OCI-LY1 (cell line): ENCODE data around the gene NAV2.

Experiments used
- H2AFZ ChIP-seq: fragments of 200-600 bp; sonication (generic), shearing (Covaris generic); 2 replicates; pipeline ENCODE4 v1.6.0; 2014; ENCODE audit warnings: antibody characterized with exemption, mild to moderate bottlenecking, low read length
- H3F3A ChIP-seq: fragments of 200-600 bp; sonication (generic), shearing (Covaris generic); 2 replicates; pipeline ENCODE4 v1.6.0; 2014; ENCODE audit warnings: mild to moderate bottlenecking, antibody characterized with exemption, low read length, moderate library complexity; ENCODE audit not compliant: insufficient read depth
- H3K27ac ChIP-seq: fragments of 200-600 bp; sonication (generic); 2 replicates; pipeline ENCODE4 v1.5.1; 2014; ENCODE audit warnings: low read length, mixed run types, mild to moderate bottlenecking, low read depth; ENCODE audit not compliant: poor library complexity, severe bottlenecking
- H3K27me3 ChIP-seq: fragments of 200-600 bp; sonication (generic); 2 replicates; pipeline ENCODE4 v1.6.0; 2014; ENCODE audit warnings: antibody characterized with exemption, mild to moderate bottlenecking, low read length, moderate library complexity; ENCODE audit not compliant: insufficient read depth
- H3K36me3 ChIP-seq: fragments of 200-600 bp; sonication (generic); 2 replicates; pipeline ENCODE4 v1.6.1; 2014; ENCODE audit warnings: mild to moderate bottlenecking, antibody characterized with exemption, low read length, moderate library complexity, mixed read lengths; ENCODE audit not compliant: insufficient read depth
- H3K4me1 ChIP-seq: fragments of 200-600 bp; sonication (generic); 2 replicates; pipeline ENCODE4 v1.5.1; 2014; ENCODE audit warnings: mild to moderate bottlenecking, low read length, moderate library complexity; ENCODE audit not compliant: insufficient read depth, severe bottlenecking
- H3K4me2 ChIP-seq: fragments of 200-600 bp; sonication (generic), shearing (Covaris generic); 2 replicates; pipeline ENCODE4 v1.6.1; 2014; ENCODE audit warnings: low read length
- H3K4me3 ChIP-seq: fragments of 200-600 bp; sonication (generic); 2 replicates; pipeline ENCODE4 v1.5.1; 2014; ENCODE audit warnings: low read length, low read depth, mild to moderate bottlenecking, mixed read lengths; ENCODE audit not compliant: poor library complexity, severe bottlenecking
- H3K79me2 ChIP-seq: fragments of 200-600 bp; shearing (Covaris generic); 2 replicates; pipeline ENCODE4 v1.6.1; 2016; ENCODE audit warnings: mixed run types, low read length, mixed read lengths; ENCODE audit not compliant: insufficient read depth
- H3K9ac ChIP-seq: fragments of 200-600 bp; sonication (generic), shearing (Covaris generic); 2 replicates; pipeline ENCODE4 v1.6.1; 2014; ENCODE audit warnings: mild to moderate bottlenecking, low read length, mixed read lengths
- H3K9me2 ChIP-seq: fragments of 200-600 bp; sonication (generic), shearing (Covaris generic); 2 replicates; pipeline ENCODE4 v1.6.1; 2014; ENCODE audit warnings: low read depth, mild to moderate bottlenecking, low read length, mixed read lengths
- H3K9me3 ChIP-seq: fragments of 200-600 bp; shearing (Covaris generic); 2 replicates; pipeline ENCODE4 v1.6.1; 2014; ENCODE audit warnings: low read length, mixed read lengths
- H4K20me1 ChIP-seq: fragments of 200-600 bp; sonication (generic), shearing (Covaris generic); 2 replicates; pipeline ENCODE4 v1.6.0; 2016; ENCODE audit warnings: mild to moderate bottlenecking, low read length; ENCODE audit not compliant: insufficient read depth
- EZH2 ChIP-seq: fragments of 200-600 bp; sonication (generic), shearing (Covaris generic); IDR thresholded peaks from 2 replicates; pipeline ENCODE4 v1.8.0; 2017; ENCODE audit warnings: borderline replicate concordance, mixed run types, mild to moderate bottlenecking, antibody characterized with exemption, low read length, moderate library complexity, mixed read lengths
- TF ChIP-seq, protein P1 (sequence below): fragments of 200-600 bp; sonication (generic), shearing (Covaris generic); IDR thresholded peaks from 2 replicates; pipeline ENCODE4 v1.5.1; 2017; ENCODE audit warnings: mild to moderate bottlenecking, antibody characterized with exemption, low read length, moderate library complexity, mixed read lengths

Gene NAV2

DNA sequence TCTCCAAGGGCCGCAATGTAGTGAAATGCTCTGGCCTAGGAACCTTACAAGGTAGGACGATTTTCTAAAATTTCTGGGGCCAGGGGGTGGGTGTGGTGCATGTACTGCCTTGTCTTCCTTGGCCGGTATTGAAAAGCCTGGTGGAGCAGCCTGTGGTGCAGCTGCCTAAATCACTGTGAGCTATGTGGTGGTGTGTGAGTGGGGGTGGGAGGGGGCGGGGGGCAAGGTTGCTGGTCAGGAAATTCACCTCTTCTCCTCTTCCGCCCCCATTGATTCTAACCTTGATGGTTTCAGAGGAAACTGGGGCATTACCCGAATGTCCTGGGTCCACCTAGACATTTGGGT, 310.4 kb downstream of the NAV2 start:
- TF ChIP-seq, protein P1, sequence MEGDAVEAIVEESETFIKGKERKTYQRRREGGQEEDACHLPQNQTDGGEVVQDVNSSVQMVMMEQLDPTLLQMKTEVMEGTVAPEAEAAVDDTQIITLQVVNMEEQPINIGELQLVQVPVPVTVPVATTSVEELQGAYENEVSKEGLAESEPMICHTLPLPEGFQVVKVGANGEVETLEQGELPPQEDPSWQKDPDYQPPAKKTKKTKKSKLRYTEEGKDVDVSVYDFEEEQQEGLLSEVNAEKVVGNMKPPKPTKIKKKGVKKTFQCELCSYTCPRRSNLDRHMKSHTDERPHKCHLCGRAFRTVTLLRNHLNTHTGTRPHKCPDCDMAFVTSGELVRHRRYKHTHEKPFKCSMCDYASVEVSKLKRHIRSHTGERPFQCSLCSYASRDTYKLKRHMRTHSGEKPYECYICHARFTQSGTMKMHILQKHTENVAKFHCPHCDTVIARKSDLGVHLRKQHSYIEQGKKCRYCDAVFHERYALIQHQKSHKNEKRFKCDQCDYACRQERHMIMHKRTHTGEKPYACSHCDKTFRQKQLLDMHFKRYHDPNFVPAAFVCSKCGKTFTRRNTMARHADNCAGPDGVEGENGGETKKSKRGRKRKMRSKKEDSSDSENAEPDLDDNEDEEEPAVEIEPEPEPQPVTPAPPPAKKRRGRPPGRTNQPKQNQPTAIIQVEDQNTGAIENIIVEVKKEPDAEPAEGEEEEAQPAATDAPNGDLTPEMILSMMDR: no peak
- no peak for TF ChIP-seq EZH2
- Histone ChIP-seq H3K27ac (no peak overlapping the region), H3K4me2 (no peak overlapping the region), H3K36me3 (no peaks in the 10 kb centered on the region), H3K4me3 (no peak overlapping the region), H3K79me2 (no peaks in the 10 kb centered on the region), H3K4me1 (peaks cover 7% of the 10 kb centered on the region), H4K20me1 (no peaks in the 10 kb centered on the region), H3K9ac (no peak overlapping the region), H2AFZ (no peak overlapping the region), H3K27me3 (no peaks in the 10 kb centered on the region), H3F3A (no peaks in the 10 kb centered on the region), H3K9me2 (no peaks in the 10 kb centered on the region), H3K9me3 (no peaks in the 10 kb centered on the region)

DNA sequence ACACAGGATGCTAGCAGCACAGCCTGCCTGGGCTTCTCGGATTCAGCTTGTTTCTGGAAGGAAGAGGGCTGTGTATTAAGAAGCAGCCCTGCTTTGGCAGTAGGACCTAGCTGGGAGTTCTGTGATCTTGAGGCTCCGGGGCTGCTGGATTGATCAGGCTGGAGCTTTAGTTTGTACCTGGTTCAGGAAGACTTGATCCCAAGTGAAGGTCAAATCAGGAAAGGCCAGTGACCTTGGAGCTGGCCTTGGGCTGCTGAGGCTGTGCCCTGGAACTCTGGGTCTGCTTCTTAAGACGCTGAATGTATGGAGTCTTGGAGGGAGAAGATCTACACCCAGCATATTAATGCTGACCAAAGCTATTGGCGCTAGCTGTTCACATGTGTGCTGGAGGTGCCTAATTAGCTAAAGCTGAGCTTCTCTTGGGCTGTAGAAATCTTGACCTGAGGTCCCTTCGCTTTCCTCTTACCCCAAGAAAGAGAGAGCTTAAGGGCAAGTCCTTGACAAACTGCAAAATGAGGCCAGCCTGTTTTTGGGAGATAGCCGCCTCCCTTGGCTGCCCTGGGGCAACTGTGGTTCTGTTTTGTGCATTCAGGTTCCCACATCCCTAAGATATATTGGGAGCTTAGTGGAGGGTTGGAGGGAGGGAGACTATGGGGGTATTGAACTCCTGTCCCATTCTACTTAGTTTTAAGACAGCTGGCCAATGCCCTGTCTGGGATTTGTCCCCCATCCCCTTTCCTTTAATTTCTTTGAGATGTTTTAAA, 311.7 kb downstream of the NAV2 start:
- Histone ChIP-seq H3K4me3 (no peak overlapping the region), H3K4me2 (no peak overlapping the region), H3K9me3 (no peaks in the 10 kb centered on the region), H3K9ac (no peak overlapping the region), H3K36me3 (no peaks in the 10 kb centered on the region), H2AFZ (no peak overlapping the region), H3K27ac (no peak overlapping the region), H3K9me2 (no peaks in the 10 kb centered on the region), H4K20me1 (no peaks in the 10 kb centered on the region), H3K79me2 (no peaks in the 10 kb centered on the region), H3K4me1 (peaks cover 7% of the 10 kb centered on the region), H3K27me3 (no peaks in the 10 kb centered on the region), H3F3A (no peaks in the 10 kb centered on the region)
- TF ChIP-seq, protein P1: no peak
- no peak for TF ChIP-seq EZH2

DNA sequence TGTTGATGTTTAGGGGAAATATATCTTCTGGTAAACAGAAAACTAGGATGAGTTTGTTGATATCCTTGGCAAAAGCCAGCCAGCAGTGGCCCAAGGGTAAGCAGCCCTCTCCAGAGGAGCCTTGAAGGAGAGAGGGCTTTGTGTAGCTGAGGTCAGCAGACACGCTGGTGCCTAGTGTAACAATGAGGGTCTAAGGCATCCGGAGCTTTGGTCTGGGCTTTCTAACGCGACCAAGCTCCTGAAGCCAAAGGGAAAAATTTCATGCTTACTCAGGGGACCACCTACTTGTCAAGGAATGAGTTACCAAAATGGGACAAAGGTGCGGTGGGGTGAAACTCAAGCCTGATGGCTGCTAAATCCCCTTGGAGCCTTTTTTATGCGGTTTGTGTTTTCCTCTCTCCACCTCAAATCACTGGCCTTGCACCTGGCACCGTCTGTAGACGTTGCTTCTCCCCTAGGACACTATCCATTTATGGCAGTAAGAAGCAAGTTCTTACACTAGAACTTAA, 312.7 kb downstream of the NAV2 start:
- peaks cover 7% of the 10 kb centered on the region for H3K4me1 ChIP-seq
- H3K4me2 ChIP-seq: no peak overlapping the region
- H3K27ac ChIP-seq: no peak overlapping the region
- no peaks in the 10 kb centered on the region for H4K20me1 ChIP-seq
- no peaks in the 10 kb centered on the region for H3F3A ChIP-seq
- no peak for TF ChIP-seq EZH2
- TF ChIP-seq, protein P1: no peak
- H3K79me2 ChIP-seq: no peaks in the 10 kb centered on the region
- no peaks in the 10 kb centered on the region for H3K27me3 ChIP-seq
- no peak overlapping the region for H3K9ac ChIP-seq
- H3K9me3 ChIP-seq: no peaks in the 10 kb centered on the region
- H3K4me3 ChIP-seq: no peak overlapping the region
- no peak overlapping the region for H2AFZ ChIP-seq
- no peaks in the 10 kb centered on the region for H3K9me2 ChIP-seq
- H3K36me3 ChIP-seq: no peaks in the 10 kb centered on the region
